Stimulated activated CD4-positive, alpha-beta T cell treated with anti-CD3 and anti-CD28 coated beads, TNF-alpha, amount 100 ng/mL, for 48 hours (primary cell): ENCODE data around the gene MOV10L1.
A peak's percentile ranks its signal among the peaks of the same experiment; 100 is the strongest.
"Not testable (repeated sequence)": the region's sequence is repeated elsewhere in the genome, so short reads cannot be mapped to it uniquely, and the experiment has no call there.

Experiments
- DNase-seq, 3 donors: peaks; one replicate each; pipeline ENCODE4 v3.0.0-alpha.2; 2020; ENCODE audit warnings: low read depth in 3 of 3

The MOV10L1 gene

GRCh38 chr22:50160947-50161346 is 71.1 kb downstream of the MOV10L1 start:
- DNase-seq: no peak

GRCh38 chr22:50161508-50162390 is 71.9 kb downstream of the MOV10L1 start:
- DNase-seq: no peak

DNA sequence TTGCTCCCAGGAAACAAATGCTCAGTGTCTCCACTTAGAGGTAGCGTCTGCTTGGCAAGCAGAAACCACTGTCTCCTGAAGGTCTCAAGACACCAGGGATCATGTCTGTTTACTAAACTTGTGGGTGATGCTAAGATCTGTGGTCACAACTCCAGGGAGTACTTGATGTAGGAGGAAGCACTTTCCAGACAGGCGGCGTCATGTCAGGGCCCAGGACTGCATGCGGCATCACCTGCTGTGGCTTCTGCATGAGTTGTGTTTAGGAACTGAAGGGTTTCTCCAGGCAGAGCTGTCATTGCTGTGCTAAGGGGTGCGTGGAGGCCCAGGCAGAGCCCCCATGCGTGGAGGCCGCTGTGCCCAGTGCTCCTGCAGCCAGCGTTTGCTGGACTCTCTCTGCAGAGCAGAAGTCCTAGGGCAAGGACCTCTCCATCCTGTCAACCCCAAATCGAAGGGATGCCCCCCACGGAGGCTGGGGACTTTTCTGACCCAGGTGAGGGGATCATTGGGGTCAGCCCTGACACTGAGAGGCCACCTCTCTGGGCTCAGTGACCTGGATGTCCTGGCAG is 72.7 kb downstream of the MOV10L1 start:
- DNase-seq: no peak

- DNase-seq: no peak
Observed at GRCh38 chr22:50165436-50166123, 75.8 kb downstream of the MOV10L1 start.

- no peak for DNase-seq
Observed at GRCh38 chr22:50167689-50168489, 78.1 kb downstream of the MOV10L1 start.

DNA sequence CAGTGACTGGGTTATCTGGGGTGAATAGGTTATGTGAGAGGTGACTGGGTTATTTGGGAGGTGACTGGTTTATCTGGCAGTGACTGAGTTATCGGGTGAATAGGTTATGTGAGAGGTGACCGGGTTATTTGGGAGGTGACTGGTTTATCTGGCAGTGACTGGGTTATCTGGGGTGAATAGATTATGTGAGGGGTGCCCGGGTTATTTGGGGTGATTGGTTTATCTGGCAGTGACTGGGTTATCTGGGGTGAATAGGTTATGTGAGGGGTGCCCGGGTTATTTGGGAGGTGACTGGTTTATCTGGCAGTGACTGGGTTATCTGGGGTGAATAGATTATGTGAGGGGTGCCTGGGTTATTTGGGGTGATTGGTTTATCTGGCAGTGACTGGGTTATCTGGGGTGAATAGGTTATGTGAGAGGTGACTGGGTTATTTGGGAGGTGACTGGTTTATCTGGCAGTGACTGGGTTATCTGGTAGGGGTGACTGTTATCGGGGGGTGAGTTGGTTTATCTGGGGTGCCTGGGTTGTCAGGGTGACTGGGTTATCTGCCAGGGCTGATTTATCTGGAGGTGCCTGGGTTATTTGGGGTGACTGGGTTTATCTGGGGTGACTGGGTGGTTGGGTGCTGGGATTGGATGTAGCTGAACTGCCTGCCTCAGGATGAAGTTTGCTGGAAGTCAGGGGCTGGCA is 78.8 kb downstream of the MOV10L1 start:
- not testable (repeated sequence) for DNase-seq

GRCh38 chr22:50169181-50169759 is 79.5 kb downstream of the MOV10L1 start:
- DNase-seq: no peak

DNA sequence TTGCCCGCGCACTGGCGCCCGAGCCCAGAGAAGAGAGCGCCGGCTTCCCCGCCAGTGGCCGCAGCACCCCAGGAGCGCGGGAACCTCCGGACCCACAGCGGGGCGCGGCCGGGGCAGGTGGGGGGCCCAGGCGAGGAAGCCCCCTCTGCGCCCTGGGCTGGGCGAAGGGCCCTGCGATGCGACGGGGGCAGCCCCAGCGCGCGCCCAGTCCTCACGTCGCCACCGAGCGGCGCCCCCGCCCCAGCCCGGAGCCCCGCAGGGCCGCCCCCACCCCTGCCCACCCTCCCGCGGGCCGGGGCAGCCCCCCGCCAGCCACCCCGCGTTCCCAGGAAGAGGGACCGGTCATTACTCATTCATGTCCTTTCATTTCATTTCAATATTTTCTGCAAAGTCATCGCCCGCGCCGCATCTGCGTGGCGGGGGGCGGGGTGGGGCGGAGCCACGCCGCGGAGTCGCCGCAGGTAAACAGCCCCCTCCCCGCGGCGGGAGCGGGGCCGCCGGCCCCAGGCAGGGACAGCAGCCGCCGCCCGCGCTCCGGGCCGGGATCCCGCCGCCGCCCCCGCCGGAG is 80.1 kb downstream of the MOV10L1 start:
- DNase-seq: peak in 1 of 3 donors; percentile 32

- DNase-seq: no peak
Observed at GRCh38 chr22:50170453-50171318, 80.9 kb downstream of the MOV10L1 start, which contains the start of gene PANX2. Gene PANX2, plus strand, starts transcription at chr22:50170731. Its CDS starts 0 bp downstream, at chr22:50170731.

DNA sequence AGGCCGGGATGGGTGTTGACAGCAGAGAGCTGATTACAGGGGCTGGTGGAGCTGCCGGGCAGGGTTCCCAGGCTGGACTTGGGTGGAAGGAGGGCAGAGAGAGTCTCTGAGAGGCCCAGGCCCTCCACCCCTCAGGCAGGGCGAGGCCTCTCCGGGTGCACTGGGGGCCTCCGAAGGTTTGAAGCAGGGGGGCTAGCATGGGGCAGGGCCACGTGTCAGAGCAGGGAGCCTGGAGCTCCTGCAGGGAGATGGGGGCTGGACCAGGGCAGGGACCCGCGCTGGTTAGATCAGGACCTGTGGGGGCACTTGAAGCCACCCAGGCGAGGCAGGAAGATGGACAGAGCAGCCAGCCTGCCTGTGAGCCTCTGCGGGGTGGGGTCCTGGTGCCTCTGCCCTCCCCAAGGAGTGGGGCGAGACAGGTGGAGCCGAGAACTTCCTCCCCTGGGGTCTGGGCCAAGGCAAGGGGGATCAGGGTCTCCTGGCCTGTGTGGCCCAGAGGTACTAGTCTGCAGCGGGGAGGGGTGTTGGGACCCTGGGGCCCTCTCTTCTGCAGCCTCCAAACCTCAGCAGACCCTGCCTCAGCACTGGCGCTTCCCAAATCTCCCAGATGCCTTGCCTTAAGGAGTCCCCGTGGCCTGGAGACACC is 81.6 kb downstream of the MOV10L1 start:
- no peak for DNase-seq

DNA sequence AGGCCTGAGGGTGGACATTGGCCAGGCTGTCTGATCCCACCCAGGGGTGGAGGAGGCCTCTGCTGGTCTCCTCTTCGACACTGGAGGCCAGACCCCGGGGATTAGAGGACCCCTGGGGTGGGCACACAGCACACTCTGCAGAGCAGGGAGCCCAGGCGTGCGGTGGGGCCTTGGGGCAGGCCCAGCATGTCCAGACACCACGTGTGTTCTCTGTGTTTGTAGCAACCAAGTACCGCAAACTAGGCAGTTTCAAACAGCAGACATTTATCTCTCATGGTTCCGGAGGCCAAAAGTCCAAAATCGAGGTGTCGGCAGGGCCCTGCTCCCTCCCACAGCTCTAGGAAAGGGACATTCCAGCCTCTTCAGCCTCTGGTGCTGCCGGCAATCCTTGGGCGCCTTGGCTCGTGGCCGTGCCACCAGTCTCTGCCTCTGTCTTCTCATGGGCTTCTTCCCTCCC is 82.2 kb downstream of the MOV10L1 start:
- DNase-seq: no peak

DNA sequence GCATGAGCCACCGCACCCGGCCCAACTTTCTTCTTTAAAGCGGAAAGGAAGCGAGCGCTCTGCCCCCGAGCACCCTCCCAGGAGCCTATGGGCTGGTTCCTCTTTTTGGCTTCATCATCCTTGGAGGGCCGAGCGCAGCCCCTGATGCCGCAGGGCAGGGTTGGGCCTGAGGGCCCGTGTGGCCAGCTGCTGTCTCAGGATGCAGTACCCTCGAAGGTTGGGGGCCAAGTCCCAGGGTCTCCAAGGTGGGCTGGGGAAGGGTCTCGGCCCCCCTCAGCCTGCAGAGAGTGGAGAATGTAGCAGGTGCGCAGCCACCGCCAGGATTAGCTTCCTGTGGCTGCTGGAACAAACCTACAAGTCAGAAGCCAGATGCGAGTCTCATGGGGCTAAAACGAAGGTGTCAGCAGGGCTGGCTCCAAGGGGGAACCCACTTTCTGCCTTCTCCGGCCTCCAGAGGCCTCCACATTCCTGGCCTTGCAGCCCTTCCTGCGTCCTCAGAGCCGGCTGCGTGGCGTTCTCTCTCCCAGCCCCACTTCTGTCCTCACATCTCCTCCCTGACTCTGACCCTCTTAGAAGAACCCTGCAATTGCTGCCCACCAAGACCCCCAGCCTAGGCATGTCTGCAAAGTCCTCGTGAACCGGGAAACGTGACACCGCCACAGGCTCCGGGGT is 83.6 kb downstream of the MOV10L1 start:
- no peak for DNase-seq

DNA sequence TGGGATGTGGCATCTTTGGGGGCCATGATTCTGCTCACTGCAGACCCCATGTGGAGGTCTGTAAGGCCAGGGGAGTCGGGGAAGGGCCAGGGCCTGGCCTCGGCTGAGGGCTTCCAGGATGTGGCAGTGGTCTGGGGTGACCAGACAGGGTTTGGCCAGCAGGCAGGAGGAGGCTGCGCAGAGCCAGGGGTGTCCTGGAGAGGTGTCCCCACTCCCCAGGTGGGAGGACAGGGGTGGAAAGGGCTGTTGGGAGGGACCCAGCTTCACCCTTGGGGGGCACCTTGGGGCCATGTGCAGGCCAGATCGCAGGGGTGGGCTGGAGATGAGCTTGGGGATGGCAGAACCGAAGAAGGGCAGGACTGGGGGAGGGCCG is 84.2 kb downstream of the MOV10L1 start:
- no peak for DNase-seq

DNA sequence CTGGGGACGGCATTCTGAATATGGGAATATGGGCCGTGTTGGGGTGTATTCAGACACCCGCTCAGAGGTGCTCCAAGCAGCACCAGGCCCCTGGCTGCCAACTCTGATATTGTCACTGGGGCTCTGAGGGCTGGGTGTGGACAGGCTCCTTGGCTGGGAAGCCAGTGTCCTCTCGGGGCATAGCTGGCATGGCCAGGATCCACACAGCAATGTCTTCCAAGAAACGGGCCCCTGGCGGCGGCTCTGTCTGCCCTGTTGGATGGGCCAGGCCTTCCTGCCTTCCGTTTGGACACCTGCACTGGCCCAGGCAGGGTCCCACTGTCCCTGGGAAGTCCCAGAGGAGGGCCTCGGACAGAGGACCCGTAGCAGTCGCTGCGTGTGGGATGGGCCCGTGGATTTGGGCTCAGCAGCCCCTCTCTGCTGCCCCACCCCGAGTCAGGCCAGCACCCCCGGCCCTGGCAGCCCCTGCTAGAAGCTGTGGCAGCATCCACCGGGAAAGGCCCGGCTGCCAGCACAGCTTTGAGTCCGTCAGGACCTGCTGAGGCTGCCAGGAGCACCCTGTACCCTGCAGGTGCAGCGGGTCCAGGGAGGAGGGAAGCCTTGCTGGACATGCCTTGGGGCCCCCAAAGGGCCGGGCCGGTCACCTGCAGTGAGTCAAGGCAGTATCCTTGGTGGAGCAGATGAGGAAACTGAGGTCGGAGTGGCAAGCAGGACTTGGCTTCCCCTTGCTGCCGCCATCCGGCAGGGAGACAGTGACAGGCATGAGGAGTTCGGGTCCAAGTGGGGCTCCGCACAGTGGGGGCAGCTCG is 84.8 kb downstream of the MOV10L1 start:
- no peak for DNase-seq

GRCh38 chr22:50175191-50175461 is 85.3 kb downstream of the MOV10L1 start:
- no peak for DNase-seq

DNA sequence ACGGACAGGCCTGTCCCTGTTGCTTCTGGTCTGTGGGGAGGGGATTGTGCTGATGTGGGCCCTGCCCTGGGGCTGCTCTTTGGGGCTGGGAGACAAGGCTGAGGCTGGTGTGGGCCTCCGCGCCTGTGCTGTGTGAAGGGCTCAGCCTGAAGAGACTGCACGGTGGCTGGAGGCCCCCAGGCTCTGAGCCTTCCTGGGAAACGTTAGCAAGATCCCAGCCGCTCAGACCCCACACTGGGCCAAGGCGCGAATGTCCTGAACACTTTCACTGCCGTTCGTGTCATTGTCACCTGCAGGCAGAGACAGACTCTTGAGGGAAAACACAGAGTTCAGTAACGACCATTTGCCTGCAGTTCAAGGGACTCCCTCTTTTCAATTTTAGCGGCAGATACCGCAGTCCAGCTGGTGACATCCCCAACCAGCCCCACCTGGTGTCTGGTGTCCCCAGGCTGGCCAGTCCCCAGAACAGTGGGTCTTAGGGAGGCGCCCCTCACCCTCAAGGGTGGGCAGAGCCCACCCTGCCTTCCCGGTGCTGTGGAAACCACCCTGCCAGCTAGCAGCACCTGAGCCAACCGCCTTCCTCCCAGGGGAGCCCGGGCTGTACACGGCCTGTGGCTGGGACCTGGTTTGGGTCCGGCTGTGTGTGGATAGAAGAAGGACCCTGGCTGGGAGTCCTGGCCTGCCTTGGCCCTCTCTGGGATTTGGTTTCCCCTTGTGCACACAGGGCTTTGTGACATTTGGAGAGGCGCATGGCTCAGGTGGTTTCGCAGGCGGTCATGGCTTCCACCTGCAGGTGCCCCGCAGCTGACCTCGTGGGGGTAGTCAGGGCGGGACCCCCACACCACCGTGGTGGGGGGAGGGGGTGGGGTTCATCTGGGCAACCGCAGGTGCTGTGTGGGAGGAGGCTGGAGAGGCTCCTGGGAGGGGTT is 86.4 kb downstream of the MOV10L1 start:
- DNase-seq: no peak
